Activated CD4-positive, alpha-beta T cell treated with anti-CD3 and anti-CD28 coated beads, Interleukin-2, amount 10 ng/mL, durations not matched to agents 7 days and 5 days (primary cell): ENCODE measurements around the gene ACTMAP. TPM values are rescaled to one million over a fixed set of nuclear protein-coding genes. Genes with fewer than 3 reads are reported as not detected.
A peak's percentile ranks its signal among the peaks of the same experiment; 100 is the strongest.
"Not testable (repeated sequence)": the region's sequence is repeated elsewhere in the genome, so short reads cannot be mapped to it uniquely, and the experiment has no call there.

ENCODE experiments used
- CTCF ChIA-PET: fragments of 350-600 bp; sonication (Branson Sonifier 250); formaldehyde crosslinking; loops from one replicate; lab custom pipeline; 2021; ENCODE audit warnings: antibody characterized with exemption; lab: Charles Lee
- POLR2A ChIA-PET: fragments of 350-600 bp; sonication (Branson Sonifier 250); formaldehyde crosslinking; loops from one replicate; lab custom pipeline; 2021; ENCODE audit warnings: antibody characterized with exemption; lab: Charles Lee
- DNase-seq: peaks from one replicate; pipeline ENCODE4 v3.0.0-alpha.2; 2020
- H3K27ac Mint-ChIP-seq: one replicate; pipeline ENCODE4 v1.8.0; 2021; ENCODE audit warnings: mild to moderate bottlenecking, moderate library complexity, mixed read lengths
- H3K27me3 Mint-ChIP-seq: one replicate; pipeline ENCODE4 v1.8.0; 2021; ENCODE audit warnings: mixed read lengths
- H3K36me3 Mint-ChIP-seq: one replicate; pipeline ENCODE4 v1.8.0; 2021; ENCODE audit warnings: low read depth, mixed read lengths
- H3K4me1 Mint-ChIP-seq: one replicate; pipeline ENCODE4 v1.8.0; 2021; ENCODE audit warnings: mixed read lengths
- H3K4me3 Mint-ChIP-seq: one replicate; pipeline ENCODE4 v1.8.0; 2021; ENCODE audit warnings: mild to moderate bottlenecking, moderate library complexity, mixed read lengths
- H3K9me3 Mint-ChIP-seq: one replicate; pipeline ENCODE4 v1.8.0; 2021; ENCODE audit warnings: mixed read lengths
- total RNA-seq, 2 experiments: library from RNA; stranded (reverse); gene quantifications; one replicate each; pipeline ENCODE4 v1.2.3, GENCODE V29; 2021

The ACTMAP gene
- total RNA-seq, 2 experiments from 2014 or later: 17.5 to 19.8 TPM

GRCh38 chr19:40771101-40771862, 21.0 kb upstream of the ACTMAP start:
- not testable (repeated sequence) for H3K27ac Mint-ChIP-seq, H3K4me3 Mint-ChIP-seq, H3K9me3 Mint-ChIP-seq, H3K27me3 Mint-ChIP-seq
- peak; percentile 26 for DNase-seq
- Mint-ChIP-seq H3K36me3 (peaks cover 27% of the 10 kb centered on the region), H3K4me1 (peaks cover 16% of the 10 kb centered on the region)
- ChIA-PET POLR2A (interaction anchor here (0.6 kb wide), 1 partner anchor 18 kb away, joined by 11 read pairs; no protein-coding TSS in a partner anchor), CTCF (interaction anchor here (1.3 kb wide), 1 partner anchor 27 kb away, joined by 3 read pairs; no protein-coding TSS in a partner anchor)

- POLR2A ChIA-PET: no interaction called here
- H3K4me3 Mint-ChIP-seq: no peak overlapping the region
- peaks cover 45% of the 10 kb centered on the region for H3K36me3 Mint-ChIP-seq
- DNase-seq: no peak
- CTCF ChIA-PET: interaction anchor here (1.4 to 1.5 kb wide), 2 partner anchors 9 to 11 kb away, joined by 3 to 5 read pairs; no protein-coding TSS in a partner anchor
- H3K4me1 Mint-ChIP-seq: peaks cover 32% of the 10 kb centered on the region
- peaks cover 8% of the 10 kb centered on the region for H3K9me3 Mint-ChIP-seq
- H3K27me3 Mint-ChIP-seq: no peaks in the 10 kb centered on the region
- no peak overlapping the region for H3K27ac Mint-ChIP-seq
Measured at GRCh38 chr19:40768869-40769268, 18.6 kb upstream of the ACTMAP start.

- H3K9me3 Mint-ChIP-seq, DNase-seq, H3K4me3 Mint-ChIP-seq, H3K27me3 Mint-ChIP-seq, H3K27ac Mint-ChIP-seq, POLR2A ChIA-PET: not testable (repeated sequence)
- Mint-ChIP-seq H3K4me1 (peaks cover 46% of the 10 kb centered on the region), H3K36me3 (peaks cover 64% of the 10 kb centered on the region)
- CTCF ChIA-PET: interaction anchor here (0.5 to 2.2 kb wide), 3 partner anchors 10 to 16 kb away, joined by 3 to 5 read pairs (median 4); partner anchors contain the start of gene RAB4B
Measured at GRCh38 chr19:40766385-40766784, 16.1 kb upstream of the ACTMAP start.

GRCh38 chr19:40763963-40764362, 13.7 kb upstream of the ACTMAP start:
- POLR2A ChIA-PET: no interaction called here
- peaks cover 42% of the 10 kb centered on the region for H3K4me1 Mint-ChIP-seq
- peaks cover 69% of the 10 kb centered on the region for H3K36me3 Mint-ChIP-seq
- no peak for DNase-seq
- H3K27me3 Mint-ChIP-seq: no peaks in the 10 kb centered on the region
- no peak overlapping the region for H3K27ac Mint-ChIP-seq
- no peak overlapping the region for H3K4me3 Mint-ChIP-seq
- CTCF ChIA-PET: interaction anchor here (1.1 kb wide), 1 partner anchor 14 kb away, joined by 3 read pairs; the partner anchor contains the start of gene ACTMAP
- no peaks in the 10 kb centered on the region for H3K9me3 Mint-ChIP-seq

GRCh38 chr19:40763526-40763925, 13.2 kb upstream of the ACTMAP start:
- no peak for DNase-seq
- Mint-ChIP-seq H3K4me3 (no peak overlapping the region), H3K27me3 (no peaks in the 10 kb centered on the region), H3K27ac (no peak overlapping the region), H3K36me3 (peaks cover 67% of the 10 kb centered on the region), H3K4me1 (peaks cover 42% of the 10 kb centered on the region), H3K9me3 (no peaks in the 10 kb centered on the region)
- ChIA-PET POLR2A (no interaction called here), CTCF (interaction anchor here (1.1 kb wide), 1 partner anchor 14 kb away, joined by 3 read pairs; the partner anchor contains the start of gene ACTMAP)

GRCh38 chr19:40762754-40763470, 12.6 kb upstream of the ACTMAP start:
- no peaks in the 10 kb centered on the region for H3K9me3 Mint-ChIP-seq
- ChIA-PET POLR2A (no interaction called here), CTCF (interaction anchor here (1.1 kb wide), 1 partner anchor 13 kb away, joined by 3 read pairs; the partner anchor contains the start of gene ACTMAP)
- H3K4me1 Mint-ChIP-seq: peaks cover 46% of the 10 kb centered on the region
- peaks cover 71% of the 10 kb centered on the region for H3K36me3 Mint-ChIP-seq
- no peak overlapping the region for H3K4me3 Mint-ChIP-seq
- DNase-seq: no peak
- no peaks in the 10 kb centered on the region for H3K27me3 Mint-ChIP-seq
- no peak overlapping the region for H3K27ac Mint-ChIP-seq

- Mint-ChIP-seq H3K4me3 (no peak overlapping the region), H3K9me3 (no peaks in the 10 kb centered on the region), H3K36me3 (peaks cover 78% of the 10 kb centered on the region), H3K27me3 (no peaks in the 10 kb centered on the region), H3K27ac (no peak overlapping the region), H3K4me1 (peaks cover 58% of the 10 kb centered on the region)
- POLR2A ChIA-PET: no interaction called here
- no peak for DNase-seq
- CTCF ChIA-PET: interaction anchor here (1.2 to 5.0 kb wide), 2 partner anchors 10 to 18 kb away, joined by 3 to 25 read pairs; partner anchors contain the start of gene RAB4B
Measured at GRCh38 chr19:40759352-40759751, 9.1 kb upstream of the ACTMAP start.

GRCh38 chr19:40758491-40758890, 8.2 kb upstream of the ACTMAP start:
- Mint-ChIP-seq H3K27ac (no peak overlapping the region), H3K9me3 (no peaks in the 10 kb centered on the region), H3K4me1 (peaks cover 53% of the 10 kb centered on the region), H3K4me3 (no peak overlapping the region), H3K36me3 (peaks cover 72% of the 10 kb centered on the region), H3K27me3 (no peaks in the 10 kb centered on the region)
- ChIA-PET CTCF (interaction anchor here (0.9 to 5.0 kb wide), 3 partner anchors 9 to 19 kb away, joined by 3 to 25 read pairs (median 5); partner anchors contain the start of genes ACTMAP and RAB4B), POLR2A (no interaction called here)
- DNase-seq: no peak

- ChIA-PET POLR2A (no interaction called here), CTCF (interaction anchor here (0.6 to 5.0 kb wide), 4 partner anchors 9 to 1684 kb away, joined by 3 to 25 read pairs (median 6); partner anchors contain the start of gene RAB4B)
- Mint-ChIP-seq H3K9me3 (no peaks in the 10 kb centered on the region), H3K27ac (no peak overlapping the region), H3K4me3 (no peak overlapping the region), H3K4me1 (peaks cover 51% of the 10 kb centered on the region), H3K36me3 (peaks cover 70% of the 10 kb centered on the region), H3K27me3 (no peaks in the 10 kb centered on the region)
- DNase-seq: no peak
Measured at GRCh38 chr19:40756502-40757110, 6.3 kb upstream of the ACTMAP start.

- Mint-ChIP-seq H3K9me3 (no peaks in the 10 kb centered on the region), H3K4me1 (peaks cover 51% of the 10 kb centered on the region), H3K27me3 (no peaks in the 10 kb centered on the region), H3K36me3 (peaks cover 71% of the 10 kb centered on the region), H3K27ac (peak overlapping the region; percentile 67), H3K4me3 (peak overlapping the region; percentile 6)
- ChIA-PET POLR2A (no interaction called here), CTCF (interaction anchor here (0.8 to 5.0 kb wide), 4 partner anchors 8 to 54 kb away, joined by 3 to 25 read pairs (median 3); partner anchors contain the start of gene RAB4B)
- DNase-seq: no peak
Measured at GRCh38 chr19:40755791-40756190, 5.5 kb upstream of the ACTMAP start.

GRCh38 chr19:40755248-40755624, 5.0 kb upstream of the ACTMAP start:
- CTCF ChIA-PET: interaction anchor here (0.6 to 5.0 kb wide), 5 partner anchors 18 to 278 kb away, joined by 3 to 25 read pairs (median 3); partner anchors contain the start of gene RAB4B
- Mint-ChIP-seq H3K9me3 (no peaks in the 10 kb centered on the region), H3K27me3 (no peaks in the 10 kb centered on the region), H3K36me3 (peaks cover 65% of the 10 kb centered on the region), H3K4me1 (peaks cover 49% of the 10 kb centered on the region), H3K27ac (peak overlapping the region; percentile 31), H3K4me3 (no peak overlapping the region)
- DNase-seq: no peak
- POLR2A ChIA-PET: no interaction called here
